ENCODE data around the gene GPR68.

GRCh38 chr14:91207008-91207407 is 37.5 kb downstream of the GPR68 start:
- no peak for TF ChIP-seq CTCF (IDR thresholded peaks at IDR 0.05)
- no peak for TF ChIP-seq POLR2A (IDR thresholded peaks at IDR 0.05)
